GM19324 (cell line): ENCODE measurements around the gene PXDN.

Experiments
- ATAC-seq: cut with Tn5 transposase; IDR thresholded peaks from one replicate; pipeline ENCODE4 v1.9.1; 2021; ENCODE audit warnings: mild to moderate bottlenecking, moderate library complexity; ENCODE audit not compliant: unreplicated experiment, low FRiP score

PXDN gene

DNA sequence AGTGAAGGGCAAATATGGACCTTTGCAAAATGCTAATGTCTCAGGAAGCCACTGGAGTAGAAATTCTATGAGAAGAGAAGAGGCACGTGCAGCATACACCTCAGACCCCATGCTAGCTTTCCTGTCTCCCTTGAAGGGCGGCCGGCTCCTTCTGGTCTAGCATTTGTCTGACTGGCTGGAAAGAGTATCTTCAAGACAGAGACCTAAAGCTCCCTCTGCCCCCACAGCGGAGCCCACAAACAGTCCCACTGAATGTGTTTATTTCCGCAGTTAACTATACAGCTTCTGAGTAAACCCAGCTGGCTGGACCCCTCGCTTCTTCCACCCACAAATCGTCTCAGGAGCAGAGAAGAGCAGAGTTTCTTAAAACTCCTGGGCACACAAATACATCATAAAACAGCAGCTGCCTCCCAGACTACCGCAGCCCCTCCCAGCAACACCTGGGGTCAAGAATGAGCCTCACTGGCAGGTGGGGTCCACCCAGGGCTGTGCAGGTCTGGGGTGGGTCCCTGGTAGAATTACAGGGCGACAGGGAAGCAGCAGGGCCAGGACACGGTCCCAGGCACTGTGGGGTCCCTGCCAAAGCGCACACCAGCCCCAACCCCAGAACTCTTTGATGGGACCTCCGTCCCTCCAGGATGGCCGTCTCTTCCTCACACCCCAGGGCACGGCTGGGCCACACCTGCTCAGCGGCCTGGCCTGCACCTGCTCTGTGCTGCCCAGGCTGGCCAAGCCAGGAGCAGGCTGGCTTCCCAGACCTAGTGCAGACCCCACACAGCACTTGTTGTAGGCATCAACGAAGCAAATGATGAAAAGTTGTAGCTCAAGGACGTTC is 103.8 kb downstream of the PXDN start:
- no peak for ATAC-seq

DNA sequence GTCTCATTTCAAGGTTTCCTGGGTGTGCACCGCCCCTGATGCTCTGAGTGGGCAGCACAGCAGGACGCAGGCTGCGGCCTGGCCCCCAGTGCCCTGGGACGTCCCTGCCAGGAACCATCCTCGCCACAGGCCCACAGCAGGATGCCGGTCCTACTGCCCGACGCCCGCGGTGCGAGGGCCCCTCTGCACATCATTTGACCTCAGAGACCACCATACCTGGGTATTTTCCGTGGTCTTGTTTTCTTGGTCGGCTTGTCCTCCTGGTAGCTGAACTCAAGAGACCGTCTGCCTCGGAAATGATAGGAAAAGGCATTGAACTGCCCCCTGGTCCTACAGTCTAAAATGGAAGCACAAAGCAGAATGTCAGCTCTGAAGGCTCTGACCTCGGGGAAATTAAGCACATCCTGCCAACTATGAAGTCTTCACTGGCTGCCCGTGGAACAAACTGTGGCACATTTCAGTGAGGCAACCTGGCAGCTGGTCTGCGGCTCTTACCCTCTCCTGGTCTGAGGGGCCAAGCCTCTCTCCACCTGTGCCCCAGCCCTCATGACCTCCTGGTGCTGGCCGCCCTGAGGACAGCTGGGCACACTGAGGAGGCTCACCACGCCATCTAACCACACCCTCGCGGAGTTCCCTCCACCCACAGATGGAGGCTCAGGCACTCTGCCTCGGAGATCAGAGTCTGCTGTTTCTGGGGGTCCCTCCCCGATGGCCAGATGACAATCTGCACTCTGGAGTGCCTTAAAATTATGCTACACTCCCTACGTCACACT is 105.0 kb downstream of the PXDN start:
- ATAC-seq = no peak

DNA sequence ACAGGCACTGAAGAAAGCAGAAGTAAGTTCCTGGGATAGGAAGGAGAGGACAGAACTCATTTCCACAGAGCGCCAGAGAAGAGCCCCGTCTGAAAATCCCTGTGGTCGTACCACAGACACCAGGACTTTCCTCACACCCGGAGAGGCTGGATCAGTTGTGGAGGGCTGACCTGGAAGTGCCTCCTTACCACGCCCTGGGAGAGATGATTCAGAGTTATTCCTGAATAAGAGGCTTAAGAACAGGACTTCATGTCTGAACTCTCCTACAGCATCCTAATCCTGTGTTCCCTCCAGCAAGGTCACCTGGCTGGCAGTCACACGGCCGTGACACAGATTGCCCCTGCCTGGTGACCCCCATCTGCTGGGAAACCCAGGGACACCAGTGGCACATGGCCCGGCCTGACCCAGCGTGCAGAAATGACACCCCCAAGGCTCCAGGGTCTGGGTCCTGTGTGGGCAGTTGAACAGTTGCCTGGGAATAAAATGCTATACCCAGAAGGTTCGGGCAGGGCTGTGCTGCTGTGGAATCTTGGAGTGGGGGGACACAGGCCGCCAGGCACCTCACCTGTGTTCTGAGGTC is 105.9 kb downstream of the PXDN start:
- ATAC-seq = no peak

DNA sequence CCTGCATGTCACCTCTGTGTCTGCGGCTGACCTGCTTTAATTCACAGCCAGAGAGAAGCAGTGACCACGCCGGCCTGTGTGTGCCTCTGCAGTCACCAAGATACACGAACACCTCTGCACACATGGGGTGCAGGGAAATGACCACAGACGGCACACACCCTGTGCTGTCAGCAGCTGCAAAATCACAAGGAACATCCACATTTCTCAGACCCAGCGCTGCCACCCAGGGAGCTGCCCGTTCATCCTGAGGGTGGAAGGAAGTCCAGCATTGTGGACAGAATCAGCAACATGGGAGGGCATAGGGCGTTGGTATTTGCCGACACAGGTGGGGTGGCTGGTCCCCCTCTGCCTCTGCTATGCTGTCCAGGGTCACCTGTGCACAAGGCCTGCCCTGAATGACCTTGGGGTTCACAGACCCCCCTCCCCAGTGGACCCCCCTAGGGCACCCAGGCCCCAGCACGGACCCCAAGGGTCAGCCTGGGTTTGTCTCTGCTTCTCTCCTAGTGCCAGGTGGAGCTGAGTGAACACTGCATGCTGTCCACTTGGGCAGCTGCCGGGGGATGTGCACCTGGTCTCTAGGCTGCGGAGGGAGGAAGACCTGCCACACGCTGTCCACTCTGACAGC is 107.4 kb downstream of the PXDN start:
- ATAC-seq = no peak

DNA sequence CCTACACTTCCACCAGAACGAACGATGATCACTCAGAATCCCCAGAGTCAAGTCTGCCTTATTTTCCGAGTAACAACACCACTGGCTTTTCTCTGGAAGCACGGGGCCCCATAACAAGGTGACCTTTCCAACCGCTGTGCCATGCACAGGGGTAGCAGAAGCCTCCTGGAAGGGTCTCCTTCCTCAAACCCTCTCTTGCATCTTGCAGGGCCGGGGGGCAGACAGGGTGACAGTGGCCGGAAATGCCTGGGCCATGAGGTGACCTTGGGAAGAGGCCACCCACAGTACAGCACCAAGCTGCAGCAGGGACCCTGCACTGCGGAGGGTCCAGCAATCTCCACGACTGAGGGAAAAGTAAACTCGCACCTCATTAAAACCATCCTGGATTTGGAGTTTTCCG is 108.5 kb downstream of the PXDN start:
- ATAC-seq = no peak

DNA sequence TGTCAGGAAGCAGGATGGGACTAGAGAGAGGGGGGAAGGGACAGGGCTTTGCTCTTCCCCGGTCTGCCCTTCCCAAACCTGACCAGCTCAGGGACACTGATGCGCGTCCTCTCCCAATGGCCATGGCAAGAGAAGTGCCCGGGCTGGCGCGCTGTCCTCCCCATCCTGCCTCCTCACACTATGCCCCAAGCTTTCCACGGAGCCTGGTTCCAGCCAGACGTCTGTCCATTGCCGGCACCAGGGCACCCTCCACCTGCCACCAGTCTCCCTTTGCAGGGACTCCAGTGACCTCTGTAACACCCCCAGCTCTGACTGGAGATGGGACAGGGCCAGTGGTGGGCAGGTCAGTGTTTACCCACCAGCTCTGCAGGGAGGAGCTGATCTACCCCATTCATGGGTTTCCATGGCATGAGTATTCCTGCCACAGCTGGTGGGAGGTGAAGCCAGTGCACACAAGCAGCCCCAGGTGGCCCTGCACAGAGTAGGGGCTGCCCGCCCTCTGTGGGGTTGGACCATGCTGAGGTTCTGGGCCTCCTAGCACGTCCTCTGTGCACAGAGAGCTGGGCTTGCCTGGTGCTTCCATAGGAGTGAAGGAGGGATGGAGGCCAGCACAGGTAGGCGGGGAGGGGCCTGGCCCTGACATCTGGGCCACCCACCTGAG is 109.5 kb downstream of the PXDN start:
- ATAC-seq = no peak

DNA sequence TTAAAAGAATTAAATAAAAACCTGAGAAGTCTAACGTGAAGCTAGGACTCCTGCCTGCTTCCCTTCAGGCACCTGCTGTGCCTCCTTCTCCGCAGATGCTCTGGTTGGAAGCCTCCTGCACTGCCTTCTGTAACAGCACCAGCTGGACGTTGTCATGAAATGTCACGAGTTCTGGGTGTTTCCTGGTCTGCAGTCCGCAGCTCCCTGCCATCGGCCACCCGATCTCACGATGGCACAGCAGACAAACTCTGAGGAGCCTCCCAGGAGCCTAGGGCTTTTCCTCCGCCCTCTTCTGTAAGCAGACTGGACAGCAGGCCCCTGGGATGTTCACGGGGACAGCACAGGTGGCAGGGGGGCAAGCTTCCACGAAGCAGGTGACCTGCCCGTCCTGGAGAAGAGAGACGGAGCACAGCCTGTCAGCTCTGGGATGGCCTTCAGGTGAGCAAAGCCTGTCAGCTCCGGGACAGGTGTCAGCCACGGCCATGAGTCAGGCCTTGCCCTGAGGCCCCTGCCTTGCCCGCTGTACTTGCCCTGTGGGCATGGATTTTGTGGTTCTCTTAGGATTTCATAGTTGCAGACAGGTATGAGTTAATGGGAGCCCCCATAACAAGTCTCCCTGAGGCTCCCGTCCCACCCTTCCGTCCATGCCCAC is 110.3 kb downstream of the PXDN start:
- ATAC-seq = no peak

DNA sequence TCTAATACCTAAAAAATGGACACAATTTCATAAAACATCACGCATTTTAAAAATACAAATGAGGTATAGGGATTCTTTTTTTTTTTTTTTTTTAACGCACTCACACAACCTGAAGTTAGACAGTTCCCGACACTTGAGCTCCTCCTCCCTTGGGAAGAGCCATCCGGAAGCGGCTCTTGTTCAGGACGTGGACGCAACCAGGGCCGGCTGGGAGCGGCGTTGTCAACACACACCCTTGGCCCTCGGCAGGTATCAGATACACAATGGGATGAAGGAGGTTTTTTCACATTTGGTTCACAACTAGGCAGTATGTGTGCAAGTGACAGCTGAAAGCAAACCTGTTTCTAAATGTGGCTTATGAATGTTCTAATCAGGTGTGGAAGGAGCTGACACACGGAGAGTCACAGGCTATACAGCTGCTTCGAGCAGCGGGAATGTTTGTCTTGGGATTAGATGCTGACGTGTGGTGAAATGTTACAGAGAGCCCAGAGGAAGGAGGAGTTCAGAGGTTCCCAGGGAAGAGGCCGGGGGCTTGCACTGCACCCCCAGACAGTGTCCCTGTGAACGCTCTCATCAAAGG is 111.1 kb downstream of the PXDN start:
- ATAC-seq = no peak

DNA sequence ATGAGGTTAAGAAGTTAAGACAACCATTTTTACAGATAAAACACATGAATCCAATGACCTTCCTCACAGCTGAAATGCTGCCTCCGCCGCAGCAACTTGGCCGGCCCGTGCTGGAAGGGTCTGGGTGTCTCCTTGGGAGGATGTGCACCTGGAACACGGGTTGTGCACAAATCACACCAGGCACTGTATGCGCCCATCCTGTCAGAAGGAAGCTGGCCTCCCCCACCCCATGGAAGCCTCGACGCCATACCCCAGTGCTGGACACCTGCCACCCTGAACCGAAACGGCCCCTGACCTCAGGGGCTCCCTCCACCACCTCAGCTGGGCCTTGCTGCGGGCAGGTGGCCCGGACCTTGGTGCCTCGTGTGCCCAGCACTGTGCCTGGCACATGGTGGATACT is 111.8 kb downstream of the PXDN start:
- no peak for ATAC-seq

DNA sequence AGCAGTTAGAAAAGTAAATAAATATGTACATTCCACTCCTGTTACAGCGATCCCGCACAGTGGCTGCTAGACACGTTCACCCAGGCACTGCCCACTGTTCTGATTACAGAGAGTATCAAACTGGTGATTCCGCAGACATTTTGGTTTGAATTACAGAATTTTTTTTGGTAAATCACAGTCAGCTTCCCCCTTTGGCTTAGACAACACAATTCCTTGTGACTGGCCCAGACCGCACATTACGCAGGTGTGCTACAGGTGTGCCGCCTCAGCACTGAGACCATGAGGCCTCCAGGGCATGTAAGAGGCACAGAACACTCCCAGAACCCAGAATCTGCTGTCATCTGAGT is 112.3 kb downstream of the PXDN start:
- no peak for ATAC-seq

DNA sequence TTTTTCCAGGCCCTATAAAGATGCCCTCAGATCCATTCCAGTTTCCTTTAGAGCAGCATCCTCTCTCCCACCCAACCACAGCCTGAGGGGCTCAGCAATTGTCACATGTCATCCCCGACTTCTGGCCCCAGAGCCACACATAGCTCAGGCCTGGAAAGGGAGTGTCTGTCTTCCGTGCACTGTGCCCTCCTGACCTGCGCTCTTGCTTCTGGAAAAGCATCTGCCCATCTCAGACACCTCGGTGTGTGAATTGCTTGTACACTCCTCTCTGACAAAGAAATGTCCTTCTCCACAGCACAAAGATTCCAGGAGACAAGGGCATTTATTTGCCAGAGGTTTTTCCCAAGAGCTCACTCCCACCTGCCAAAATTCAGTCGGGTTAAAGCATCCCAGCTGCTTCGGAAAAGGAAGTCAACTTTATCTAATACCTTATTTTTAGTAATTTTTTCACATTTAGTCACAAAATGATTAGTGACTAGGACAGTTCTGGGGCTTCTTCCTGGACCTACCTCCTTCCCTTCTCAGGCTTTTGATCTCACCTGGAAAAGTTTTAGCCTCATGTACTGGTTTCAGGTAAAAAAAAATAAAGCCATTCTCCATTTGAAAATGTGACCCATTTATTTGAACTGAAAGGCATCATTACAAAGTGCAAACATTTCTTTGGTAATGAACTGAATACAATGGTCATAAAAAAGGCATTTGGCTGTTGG is 112.9 kb downstream of the PXDN start:
- no peak for ATAC-seq

DNA sequence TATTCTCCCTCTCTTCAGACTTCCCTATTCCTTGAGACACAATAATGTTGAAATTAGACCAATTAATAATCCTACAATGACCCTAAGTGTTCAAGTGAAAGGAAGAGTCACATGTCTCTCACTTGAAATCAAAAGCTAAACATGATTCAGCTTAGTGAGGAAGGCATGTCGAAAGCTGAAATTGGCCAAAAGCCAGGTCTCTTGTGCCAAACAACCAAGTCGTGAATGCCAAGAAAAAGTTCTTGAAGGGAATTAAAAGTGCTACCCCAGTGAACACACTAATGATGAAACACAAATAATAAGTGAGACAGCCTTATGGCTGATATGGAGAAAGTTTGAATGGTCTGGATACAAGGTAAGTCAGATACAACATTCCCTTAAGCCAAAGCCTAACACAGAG is 115.4 kb downstream of the PXDN start:
- no peak for ATAC-seq

DNA sequence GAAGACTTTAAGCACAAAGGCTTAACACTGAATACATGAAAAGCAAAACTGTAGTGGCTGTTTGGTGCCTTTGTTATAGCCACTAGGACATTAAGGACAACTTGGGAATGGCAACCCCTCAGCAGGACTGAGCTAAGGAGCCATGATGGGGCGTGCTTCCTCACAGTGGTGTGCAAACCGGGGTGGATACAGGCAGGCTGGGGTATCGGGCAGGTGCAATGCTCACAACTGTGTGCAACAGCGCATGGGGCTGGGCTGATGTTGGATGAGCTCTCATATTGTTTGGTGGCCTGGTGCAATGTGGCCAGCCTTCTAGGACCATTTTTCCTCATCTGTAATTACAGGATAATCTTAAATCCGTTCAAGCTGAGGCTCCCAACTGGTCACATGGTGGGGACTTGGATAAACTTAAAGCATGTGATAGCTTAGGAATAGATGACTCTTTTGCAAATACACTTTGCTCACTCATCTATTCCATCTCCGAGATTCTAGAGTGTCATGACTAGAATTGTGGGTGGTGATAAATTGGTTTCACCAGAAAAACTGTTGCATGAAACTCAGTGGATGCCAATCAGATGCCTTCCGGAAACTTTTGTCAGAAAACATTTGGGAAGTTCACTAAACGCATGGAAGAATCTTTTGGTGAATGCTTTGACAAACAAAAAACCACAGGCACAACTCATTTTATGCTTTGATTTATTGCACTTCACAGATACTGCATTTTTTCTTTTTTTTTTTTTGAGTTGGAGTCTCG is 116.5 kb downstream of the PXDN start:
- ATAC-seq = no peak

DNA sequence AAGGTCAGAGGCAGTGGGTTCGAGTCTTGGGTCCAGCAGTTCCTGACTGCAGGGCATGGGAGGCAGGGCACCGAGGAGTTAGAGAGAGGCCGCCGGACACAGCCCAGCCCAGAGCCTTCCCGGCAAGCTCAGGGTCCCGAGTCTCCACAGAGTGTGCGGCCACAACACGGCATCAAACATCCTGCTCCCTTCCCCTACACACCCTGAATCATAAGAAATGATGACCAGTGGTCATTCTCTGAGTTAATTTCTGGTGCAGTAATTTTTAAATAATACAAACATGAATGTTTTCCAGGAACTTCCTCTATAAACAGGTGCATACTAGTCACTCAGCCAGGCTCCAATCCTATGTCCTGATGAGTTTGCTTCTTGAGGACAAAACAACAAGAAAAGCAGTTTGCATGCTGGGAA is 118.0 kb downstream of the PXDN start:
- no peak for ATAC-seq

DNA sequence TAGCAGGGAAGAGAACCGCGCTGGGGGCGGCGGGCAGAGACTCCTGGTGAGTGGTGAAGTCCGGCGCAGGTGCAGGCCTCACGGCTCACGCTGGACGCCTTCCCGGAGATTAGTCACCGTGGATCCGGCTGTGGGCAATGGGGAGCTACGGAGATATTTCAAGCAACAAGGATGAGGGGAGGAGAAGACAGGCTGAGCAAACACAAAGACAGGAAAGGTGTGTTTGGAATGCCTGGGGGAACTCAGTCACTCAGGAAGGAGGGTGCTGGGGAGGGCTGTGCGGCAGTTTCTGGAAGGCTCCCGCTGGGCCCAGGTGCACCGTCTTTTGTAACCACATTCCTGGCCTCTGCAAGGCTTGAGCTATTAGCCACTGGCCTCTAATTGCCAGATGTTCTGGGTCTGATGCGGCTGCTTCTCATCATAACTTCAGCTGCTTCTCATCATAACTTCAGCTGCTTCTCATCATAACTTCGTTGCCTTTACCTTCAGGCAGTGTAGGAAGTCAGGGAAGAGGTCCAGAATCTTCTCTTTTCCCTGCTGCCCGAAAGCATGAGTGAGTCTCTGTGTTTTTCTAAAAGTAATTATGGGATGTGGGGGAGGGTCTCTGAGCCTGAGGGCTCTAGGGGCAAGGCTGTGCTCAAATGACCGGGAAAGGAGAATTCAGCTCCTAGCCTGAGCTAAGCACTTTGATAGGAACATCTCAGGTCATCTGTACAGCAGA is 118.9 kb downstream of the PXDN start:
- ATAC-seq = no peak

DNA sequence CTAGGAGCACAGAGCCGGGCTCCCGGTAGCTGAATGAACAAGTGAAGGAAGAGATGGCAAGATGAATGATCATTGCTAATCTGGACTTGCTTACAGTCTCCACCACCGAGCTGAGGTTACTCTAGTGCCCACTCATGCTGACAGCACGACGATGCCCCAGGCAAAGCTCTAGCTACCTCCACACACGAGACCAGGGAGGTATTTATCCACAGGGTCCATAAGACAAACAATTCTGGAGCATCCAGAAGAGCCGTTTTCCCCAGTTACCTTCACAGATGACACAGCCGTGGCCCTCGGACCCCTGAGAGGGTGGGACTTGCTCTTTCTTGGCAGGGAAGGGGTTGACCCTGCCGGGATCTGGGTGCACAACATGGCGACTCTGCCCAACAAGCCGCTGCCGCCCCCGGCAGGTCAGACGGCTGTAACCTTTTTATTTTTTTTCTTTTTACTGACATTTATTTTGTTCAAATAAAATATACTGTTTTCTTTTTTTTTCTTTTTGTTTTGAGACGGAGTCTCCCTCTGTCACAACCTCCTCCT is 120.3 kb downstream of the PXDN start:
- no peak for ATAC-seq

DNA sequence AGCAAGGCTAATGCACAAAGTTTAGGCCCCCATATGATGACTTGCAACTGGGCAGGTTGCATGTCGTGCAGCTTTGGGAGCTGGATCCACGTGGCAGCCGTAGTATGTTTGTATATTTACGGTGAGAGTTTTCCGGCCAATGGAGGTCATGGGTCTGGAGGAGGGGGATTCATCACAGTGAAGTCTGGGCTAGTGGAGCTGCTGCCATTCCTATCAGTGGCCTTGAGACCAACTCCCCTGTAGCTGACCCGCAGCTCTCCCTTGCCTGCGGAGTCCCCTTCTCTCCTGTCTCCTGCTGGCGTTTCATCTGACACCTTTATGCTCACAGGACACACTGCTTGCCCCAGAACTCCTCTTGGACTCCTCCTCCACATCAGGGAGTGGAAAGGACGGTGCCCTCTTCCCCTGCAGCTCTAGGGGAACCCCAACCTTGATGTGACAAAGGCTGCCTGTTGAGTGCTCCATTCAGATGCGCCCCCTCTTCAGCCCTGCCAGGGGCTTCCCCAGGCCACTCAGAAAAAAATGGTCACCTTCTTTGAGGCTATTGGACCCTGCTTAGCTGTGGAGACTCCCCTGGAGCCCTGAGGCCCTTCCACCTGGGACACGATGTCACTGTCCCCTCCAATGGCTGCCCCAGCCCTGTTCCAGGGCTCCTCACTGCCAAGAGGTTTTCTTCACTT is 121.7 kb downstream of the PXDN start:
- ATAC-seq = no peak
